Stimulated activated CD4-positive, alpha-beta T cell treated with anti-CD3 and anti-CD28 coated beads, Interleukin-1b, Interleukin-23, amount 100 ng/mL, for 4 hours (primary cell): ENCODE data around the gene ELAPOR2.
"Not testable (repeated sequence)": the region's sequence is repeated elsewhere in the genome, so short reads cannot be mapped to it uniquely, and the experiment has no call there.

Source experiments
- DNase-seq, 2 donors: peaks; one replicate each; pipeline ENCODE4 v3.0.0-alpha.2; 2020; ENCODE audit warnings: low read depth in 2 of 2

The ELAPOR2 gene, protein sequence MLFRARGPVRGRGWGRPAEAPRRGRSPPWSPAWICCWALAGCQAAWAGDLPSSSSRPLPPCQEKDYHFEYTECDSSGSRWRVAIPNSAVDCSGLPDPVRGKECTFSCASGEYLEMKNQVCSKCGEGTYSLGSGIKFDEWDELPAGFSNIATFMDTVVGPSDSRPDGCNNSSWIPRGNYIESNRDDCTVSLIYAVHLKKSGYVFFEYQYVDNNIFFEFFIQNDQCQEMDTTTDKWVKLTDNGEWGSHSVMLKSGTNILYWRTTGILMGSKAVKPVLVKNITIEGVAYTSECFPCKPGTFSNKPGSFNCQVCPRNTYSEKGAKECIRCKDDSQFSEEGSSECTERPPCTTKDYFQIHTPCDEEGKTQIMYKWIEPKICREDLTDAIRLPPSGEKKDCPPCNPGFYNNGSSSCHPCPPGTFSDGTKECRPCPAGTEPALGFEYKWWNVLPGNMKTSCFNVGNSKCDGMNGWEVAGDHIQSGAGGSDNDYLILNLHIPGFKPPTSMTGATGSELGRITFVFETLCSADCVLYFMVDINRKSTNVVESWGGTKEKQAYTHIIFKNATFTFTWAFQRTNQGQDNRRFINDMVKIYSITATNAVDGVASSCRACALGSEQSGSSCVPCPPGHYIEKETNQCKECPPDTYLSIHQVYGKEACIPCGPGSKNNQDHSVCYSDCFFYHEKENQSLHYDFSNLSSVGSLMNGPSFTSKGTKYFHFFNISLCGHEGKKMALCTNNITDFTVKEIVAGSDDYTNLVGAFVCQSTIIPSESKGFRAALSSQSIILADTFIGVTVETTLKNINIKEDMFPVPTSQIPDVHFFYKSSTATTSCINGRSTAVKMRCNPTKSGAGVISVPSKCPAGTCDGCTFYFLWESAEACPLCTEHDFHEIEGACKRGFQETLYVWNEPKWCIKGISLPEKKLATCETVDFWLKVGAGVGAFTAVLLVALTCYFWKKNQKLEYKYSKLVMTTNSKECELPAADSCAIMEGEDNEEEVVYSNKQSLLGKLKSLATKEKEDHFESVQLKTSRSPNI

DNA sequence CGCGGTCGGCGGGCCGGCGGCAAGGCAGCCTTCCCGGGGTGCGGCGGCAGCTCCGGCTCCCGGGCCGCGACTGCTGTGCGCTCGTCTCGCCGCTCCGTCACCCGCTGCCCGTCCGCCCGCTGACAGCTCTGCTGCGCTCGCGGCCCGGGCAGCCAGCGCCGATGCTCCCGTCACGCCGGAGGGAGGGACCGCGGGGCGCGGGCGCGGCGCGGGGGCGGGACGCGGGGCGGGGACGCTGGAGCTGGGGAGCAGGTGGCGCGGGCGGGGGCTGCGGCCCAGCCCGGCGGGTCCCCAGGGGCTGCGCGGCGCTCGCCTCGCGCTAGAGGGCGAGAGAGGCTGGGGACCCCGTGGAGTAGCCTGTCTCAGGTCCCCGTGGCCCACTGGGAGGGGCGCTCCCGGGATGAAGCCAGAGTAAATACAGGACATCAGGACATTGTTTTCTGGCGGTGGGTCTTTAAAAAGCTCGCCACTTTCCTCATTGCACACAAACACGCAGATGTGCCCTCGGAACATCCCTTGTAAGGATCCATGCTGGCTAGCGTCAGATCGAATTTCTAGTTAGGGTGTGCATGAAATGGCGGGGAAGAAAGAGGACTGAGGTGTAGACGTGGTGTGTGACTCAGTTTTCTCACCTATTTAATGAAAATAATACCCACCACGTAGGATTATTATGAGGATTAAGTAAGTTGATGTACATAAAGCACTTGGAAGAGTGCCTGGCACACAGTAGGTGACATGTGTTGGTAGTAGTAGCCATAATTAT, at the start of gene ELAPOR2:
Gene ELAPOR2, minus strand, starts transcription at position 130 of the 763 bp plus-strand sequence. CDS start 141 bp downstream, outside the sequence.
- peak; percentile 75 to 78 for DNase-seq

DNA sequence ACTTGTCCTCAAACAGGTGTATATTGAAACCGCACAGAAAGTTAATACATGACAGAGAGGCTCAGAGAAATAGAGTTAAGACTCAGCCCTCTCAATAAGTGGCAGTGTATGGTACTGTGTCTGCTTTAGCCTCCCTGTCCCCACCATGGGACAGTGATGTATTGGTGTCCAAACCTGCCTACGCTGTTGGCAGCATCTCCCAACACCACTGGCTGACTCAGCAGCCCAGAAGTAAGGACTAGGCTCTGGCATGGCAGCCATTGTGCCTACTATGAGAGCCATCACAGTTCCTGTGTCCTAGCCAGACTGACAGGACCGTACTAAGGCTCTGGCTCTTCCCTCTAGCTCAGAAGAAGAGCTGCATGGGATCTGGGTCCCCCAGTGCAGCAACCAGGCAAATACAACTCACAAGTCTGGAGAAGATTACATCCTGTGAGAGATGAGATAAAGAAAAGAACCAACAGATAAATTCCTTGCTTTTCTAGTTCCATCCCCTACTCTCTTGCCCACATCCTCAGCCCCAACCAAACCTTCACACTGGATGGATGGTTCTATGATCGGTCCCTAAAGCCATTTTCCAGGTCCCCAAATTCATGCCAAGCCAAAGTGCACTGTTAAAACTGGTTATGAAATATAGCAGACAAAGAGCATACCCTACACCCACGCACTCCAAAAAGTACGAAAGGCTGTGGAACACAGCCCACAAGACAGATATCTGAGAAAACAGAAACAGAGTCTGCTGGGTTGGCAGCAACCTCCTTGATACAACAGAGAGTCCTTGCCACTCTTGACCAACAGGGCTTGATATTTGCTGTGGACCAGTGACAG, 48.7 kb upstream of the ELAPOR2 start:
- no peak for DNase-seq

DNA sequence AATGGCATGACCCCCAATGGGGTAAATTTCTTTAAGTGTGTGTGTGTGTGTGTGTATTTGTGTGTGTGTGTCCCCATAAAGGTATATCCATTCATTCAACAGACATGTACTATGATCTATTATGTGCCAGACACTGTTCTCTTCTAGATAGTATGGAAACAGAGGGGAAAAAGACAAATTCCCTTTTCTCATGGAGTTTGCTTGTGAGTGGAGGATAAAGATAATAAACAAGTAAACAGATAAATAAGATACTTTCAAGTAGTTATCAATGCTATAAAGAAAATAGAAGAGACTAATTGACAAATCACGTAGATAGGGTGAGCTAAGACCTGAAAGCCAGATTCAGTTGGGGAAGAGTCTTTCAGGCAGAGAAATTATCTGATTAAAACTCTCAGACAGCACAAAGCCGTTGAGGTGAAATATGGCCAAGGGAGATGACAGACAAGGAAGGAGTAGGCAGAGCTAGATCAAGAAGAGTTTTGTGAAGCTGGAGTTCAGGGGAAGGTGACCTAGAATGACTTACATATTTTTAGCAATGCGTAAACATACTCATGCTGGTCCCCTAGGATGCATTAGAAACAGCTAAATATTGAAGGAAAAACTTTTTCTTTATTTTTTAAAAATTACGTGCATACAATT, 47.6 kb upstream of the ELAPOR2 start:
- no peak for DNase-seq

DNA sequence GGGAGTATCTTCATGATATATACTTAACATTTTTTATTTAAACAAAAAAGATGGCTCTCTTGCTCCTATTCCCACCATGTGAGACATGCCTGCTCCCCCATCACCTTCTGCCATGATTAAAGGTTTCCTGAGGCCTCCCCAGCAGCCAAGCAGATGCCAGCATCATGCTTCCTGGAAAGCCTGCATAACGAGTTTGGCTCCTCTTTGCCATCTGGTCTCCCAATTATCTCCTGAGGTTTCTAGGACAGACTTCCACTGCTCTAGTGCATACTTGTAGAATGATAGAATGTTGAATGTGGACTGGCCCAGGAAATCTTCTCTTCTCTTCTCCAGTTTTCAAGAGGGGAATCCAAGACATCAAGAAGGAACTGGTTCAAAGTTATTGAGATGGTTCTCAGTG, 45.9 kb upstream of the ELAPOR2 start:
- DNase-seq = no peak

DNA sequence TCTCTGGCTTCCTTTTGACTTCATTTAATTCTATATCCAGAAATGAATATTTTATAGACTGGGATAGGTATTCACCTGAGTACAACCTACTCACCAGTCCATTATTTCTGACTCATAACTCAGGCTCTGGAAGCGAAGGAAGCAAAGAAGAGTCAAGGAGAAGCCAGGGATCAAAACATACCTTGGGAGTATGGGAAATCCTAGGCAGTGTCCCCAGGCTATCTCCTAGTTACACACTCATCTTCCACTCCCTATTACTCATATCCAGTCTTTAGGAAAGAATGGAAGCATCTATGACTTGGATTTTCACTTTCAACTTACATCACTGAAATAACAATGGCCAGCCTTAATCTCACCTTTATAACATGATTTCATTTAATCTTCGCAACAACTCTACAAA, 40.9 kb upstream of the ELAPOR2 start:
- DNase-seq = no peak

DNA sequence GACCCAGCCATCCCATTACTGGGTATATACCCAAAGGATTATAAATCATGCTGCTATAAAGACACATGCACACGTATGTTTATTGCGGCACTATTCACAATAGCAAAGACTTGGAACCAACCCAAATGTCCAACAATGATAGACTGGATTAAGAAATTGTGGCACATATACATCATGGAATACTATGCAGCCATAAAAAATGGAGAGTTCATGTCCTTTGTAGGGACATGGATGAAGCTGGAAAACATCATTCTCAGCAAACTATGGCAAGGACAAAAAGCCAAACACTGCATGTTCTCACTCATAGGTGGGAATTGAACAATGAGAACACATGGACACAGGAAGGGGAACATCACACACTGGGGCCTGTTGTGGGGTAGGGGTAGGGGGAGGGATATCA, 37.9 kb upstream of the ELAPOR2 start:
- DNase-seq = not testable (repeated sequence)

DNA sequence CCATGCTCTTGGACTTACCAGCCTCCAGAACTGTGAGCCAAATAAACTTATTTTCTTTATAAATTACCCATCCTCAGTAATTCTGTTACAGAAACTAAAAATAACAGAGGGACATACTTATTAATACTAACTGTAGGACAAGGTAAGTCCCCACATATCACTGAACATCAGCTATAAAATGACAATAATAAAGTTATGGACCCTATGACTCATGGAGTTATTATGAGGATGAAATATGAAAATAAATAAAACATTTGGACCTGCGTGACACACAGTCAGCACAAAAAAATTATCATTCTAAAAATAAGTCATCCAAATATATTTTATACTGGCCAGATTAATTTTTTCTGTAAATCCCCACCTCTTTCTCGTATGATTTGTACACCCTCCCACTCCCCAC, 34.9 kb upstream of the ELAPOR2 start:
- no peak for DNase-seq

DNA sequence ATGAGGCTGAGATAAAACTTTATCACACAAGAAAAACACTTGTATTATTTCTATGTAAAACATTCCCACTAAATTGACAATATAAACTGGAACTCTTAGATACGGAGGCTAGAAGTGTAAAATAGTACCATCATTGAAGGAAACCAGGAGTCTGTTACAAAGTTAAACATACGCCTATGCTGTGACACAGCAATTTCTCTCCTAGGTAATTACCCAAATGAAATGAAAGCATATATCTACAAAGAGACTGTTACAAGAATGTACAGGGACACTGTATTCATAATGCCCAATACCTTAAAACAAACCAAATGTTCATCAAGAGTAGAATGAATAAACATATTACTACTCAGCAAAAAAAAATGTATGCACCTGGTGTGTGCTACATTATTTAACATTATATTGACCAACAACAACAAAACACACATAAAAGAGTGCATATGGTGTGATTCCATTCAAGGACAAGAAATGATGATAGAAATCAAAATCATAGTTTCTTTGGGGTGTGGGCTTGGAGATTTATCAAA, 33.2 kb upstream of the ELAPOR2 start:
- no peak for DNase-seq

DNA sequence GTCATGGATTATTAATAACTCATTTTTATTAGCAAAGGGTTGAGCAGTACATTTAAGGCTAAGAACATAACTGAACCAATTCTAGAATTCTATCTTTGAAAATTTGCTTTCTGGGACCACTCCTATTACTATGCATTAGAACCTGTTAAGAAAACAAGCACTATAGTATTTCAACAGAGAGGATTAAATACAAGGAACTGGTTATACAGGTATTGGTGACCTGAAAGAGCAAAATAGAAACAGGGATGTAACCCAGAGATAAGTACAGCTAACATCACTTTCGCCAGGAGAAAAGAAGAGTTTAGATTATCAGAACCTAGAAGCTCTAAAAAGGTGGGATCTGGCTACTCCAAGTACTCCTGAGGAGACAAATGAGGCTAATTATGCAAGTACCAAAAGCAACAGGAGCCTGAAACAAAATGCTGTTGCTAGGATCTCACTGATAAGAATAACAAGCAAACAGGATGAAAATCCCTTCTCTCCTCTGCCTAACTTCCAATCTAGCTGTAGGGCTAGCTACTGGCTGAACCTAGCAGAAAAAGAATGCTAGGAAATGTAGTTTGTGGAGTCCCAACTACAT, 32.1 kb upstream of the ELAPOR2 start:
- DNase-seq = no peak

DNA sequence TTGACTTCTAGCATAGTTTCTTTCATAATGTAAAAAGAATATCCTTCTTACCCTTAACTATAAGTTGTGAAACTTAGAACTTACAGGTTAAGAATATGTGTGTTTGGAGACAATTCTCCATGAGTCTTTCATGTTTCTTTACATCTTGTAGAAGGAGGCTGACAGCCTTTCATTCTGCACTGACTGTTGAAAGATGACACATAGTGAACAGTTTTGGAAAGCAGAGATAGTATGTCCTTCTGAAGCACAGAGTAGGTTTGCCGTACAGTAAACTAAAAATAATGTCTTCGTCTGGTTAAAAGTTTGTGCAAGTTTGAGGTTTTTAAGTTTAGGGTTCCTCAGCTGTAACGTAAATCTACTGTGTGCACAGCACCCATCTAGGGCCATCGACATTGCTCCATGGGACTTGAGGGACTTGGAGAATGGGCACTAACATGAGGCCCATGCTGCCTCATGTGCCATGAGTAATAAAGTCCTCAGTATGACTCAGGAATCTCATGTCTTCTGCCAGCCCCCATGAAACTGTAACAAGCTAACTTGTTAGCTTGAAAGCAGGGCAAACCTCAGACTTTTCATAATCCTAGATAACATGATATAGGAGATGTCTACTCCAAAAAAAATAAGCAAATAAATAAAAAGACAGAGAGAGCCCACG, 24.5 kb upstream of the ELAPOR2 start:
- DNase-seq = no peak

DNA sequence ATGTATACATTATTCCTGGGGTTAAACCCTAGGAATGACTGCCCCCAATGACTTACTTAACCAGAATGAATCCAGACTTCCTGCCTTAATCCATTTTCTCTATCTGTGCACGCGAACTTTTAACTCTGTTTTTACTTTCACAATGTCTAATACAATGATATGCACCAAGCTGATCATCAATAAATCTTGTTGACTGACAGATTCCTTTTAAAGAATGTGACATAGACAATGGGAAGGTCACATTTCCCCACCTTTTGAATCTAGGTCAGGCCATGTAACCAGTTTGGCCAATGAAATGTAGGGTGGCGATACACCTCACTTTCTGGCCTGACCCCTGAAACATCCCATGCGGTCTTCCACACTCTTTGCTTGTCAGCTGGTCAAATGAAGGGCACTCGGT, 23.2 kb upstream of the ELAPOR2 start:
- DNase-seq = no peak

DNA sequence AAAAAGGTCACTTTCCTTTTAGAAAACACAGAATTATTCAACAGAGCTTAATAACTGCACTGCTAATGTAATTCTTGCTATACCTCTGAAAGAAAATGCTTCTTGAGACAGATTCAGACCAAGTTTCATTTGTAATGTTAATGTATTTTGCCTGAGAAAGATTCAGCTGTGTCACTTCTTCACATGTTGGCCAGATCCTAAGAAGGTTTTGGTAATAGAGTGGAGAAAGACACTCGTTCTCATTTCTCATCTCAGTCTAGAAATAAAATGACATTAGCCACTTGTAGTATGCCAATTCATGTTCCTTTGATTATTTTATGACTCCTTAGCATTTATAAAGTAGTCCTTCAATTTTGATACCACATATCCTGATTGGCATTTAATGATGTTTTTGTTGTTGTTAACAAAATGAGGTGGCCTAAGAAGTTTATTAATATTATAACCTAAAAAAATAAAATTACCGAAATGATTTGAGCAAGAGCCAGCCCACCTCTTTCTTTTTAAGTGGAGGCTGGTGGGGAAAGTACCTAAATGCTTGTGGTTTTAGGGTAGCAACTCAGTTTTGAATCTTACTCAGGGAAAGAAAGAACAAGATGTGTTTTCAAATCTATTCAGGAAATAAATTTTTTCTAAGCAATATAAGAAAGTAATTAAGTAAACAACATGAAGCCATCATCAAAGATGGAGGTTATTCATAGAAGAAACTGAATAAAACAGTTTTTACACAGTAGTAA, 16.4 kb upstream of the ELAPOR2 start:
- DNase-seq = no peak

DNA sequence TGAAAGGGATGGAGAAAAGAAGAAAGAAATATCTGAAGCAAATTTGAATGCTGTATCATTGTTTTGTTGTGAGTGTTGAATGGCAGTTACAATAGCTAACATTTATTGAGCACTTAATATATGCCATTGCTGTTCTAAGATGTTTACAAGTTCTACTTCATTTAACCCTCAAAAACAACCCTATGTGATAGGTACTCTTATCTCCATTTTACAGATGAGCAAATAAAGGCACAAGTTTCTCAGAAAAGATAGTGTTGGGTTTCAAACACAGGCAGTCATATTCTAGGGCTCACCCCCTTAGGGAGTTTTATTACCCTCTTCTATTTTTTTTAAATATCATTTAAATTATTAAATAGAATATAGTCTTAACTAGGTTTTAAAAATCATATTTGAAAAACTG, 8.3 kb upstream of the ELAPOR2 start:
- no peak for DNase-seq

DNA sequence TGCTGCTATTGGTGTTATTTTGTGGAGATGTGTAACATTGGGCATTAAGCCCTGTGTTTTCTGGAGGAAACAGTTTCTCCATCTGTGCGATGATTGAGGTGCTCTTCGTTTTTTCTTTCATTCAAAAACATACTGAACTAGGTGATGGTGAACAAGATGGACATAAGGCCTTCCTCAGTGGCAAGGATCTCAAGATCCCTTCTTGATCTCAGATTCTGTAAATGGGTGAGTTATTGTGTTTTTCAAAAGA, 759 bp upstream of the ELAPOR2 start:
- DNase-seq = no peak

DNA sequence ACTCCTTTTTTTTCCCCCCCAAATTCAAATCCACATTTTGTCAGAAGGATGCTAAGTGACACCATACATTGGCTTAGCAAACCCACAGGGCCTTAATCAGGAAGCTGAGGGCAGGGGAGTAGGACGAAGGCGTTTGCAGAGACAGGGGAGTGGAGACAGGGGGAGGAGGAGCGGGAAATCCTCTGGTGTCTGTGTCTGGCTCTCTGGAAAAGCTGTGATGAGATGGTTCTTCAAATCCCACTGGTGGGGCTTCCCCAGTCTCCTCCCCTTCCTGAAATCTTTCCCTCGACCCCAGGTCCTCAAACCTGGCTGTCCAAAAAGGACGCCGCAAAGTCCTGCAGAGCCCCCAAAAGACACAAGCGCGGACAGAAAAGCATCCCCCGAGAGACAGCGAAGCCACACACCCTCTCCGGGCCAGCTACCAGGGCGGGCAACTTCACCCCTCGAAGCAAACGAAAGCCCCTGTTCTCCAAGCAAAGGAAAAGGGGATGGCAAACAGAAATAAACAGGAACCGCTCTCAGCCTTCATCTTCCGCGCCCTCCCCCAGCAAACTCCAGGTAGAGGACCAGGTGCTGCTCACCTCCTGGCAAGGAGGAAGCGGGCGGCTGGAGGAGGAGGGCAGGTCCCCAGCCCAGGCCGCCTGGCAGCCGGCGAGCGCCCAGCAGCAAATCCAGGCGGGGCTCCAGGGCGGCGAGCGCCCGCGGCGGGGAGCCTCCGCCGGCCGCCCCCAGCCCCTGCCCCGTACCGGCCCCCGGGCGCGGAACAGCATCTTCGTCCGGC, 520 bp downstream of the ELAPOR2 start:
- peak in 1 of 2 donors; percentile 9 for DNase-seq

DNA sequence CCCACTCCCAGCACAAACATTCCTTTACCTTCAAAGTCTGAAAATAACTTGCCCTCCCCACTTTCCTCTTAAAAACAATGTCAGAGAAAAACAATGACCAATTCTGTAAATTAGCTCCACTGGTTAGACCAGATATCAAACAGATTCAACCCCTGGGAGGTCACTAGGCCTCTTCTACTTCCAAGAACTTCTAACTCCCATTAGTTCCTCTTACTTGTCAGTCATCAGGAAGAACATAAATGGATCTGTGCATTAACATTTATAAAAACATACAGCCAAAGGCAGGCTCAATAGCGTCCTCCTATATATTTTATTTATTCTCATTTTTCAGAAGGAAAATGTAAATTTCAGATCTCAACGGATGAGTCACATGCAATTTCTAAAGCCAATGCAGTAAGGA, 2.2 kb downstream of the ELAPOR2 start:
- no peak for DNase-seq

DNA sequence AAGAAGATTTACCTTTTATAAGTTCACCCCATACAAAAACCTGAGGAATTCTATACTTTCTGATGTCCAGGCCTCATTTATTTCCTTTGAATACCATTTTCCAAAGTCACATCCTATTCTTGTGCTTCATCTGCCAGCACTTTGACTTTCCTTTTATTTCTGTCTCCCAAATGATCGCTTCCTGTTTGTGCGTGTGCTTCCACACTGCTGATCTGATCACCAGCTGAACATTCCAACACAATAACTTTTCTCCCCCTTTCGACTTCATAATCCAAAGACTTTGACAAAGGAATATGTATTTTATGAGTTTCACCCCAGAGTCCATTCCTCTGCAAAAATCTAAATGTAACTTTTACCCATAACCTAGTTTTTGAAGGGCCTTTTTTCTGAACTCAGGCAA, 3.1 kb downstream of the ELAPOR2 start:
- no peak for DNase-seq

DNA sequence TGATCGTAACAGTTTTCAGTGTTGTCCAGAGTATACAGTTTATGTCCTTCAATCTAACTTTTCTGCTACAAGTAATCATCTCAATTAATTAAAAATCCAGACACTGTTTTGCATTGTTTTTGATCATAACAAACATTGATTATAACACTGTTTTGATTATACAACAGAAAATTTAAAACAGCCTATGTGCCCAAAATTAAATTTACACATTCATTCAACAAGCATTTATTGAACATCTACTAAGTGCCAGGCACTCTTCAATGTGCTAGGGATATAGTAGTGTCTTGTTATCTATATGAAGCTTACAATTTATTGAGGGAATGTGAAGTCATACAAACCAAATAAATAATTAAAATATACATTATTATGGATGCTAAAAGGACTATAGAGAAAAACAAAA, 10.6 kb downstream of the ELAPOR2 start:
- DNase-seq = no peak
